Thymus (tissue), 11 donors: ENCODE results near the gene CALM1. TPM values are rescaled to one million over a fixed set of nuclear protein-coding genes. Genes with fewer than 3 reads are reported as not detected.
A peak's percentile ranks its signal among the peaks of the same experiment; 100 is the strongest.

Source experiments
- DNase-seq, 9 donors: peaks; one replicate each; pipeline ENCODE4 v3.0.0-alpha.2; 2013; ENCODE audit warnings: low spot score in 9 of 9, low read depth in 6 of 9, missing footprints in 1 of 9
- H3K27ac ChIP-seq, 2 donors: one replicate each; pipeline ENCODE4 v1.5.1; 2013; ENCODE audit warnings: control low read depth in 1 of 2, low read depth in 1 of 2, low read length in 1 of 2, mild to moderate bottlenecking in 1 of 2, moderate library complexity in 1 of 2
- H3K27me3 ChIP-seq, 2 donors: one replicate each; pipeline ENCODE4 v1.5.1; 2013; ENCODE audit warnings: low read length in 1 of 2; ENCODE audit not compliant: control insufficient read depth in 2 of 2, insufficient read depth in 1 of 2
- H3K36me3 ChIP-seq, 2 donors: one replicate each; pipeline ENCODE4 v1.5.1; 2013; ENCODE audit warnings: low read length in 1 of 2, mild to moderate bottlenecking in 1 of 2, moderate library complexity in 1 of 2; ENCODE audit not compliant: control insufficient read depth in 2 of 2, insufficient read depth in 2 of 2
- H3K4me1 ChIP-seq, 2 donors: one replicate each; pipeline ENCODE4 v1.5.1; 2013; ENCODE audit warnings: low read length in 2 of 2; ENCODE audit not compliant: control insufficient read depth in 2 of 2, insufficient read depth in 2 of 2
- H3K4me3 ChIP-seq, 2 donors: one replicate each; pipeline ENCODE4 v1.5.1; 2013; ENCODE audit warnings: low read length in 2 of 2, control low read depth in 1 of 2, mild to moderate bottlenecking in 1 of 2
- H3K9me3 ChIP-seq, 2 donors: one replicate each; pipeline ENCODE4 v1.5.1; 2013; ENCODE audit warnings: low read length in 1 of 2, mild to moderate bottlenecking in 1 of 2; ENCODE audit not compliant: control insufficient read depth in 2 of 2, insufficient read depth in 1 of 2
- WGBS: extraction: QIAGEN DNeasy Blood & Tissue Kit; methylation state at CpG from one replicate; pipeline ENCODE4 v1.1.7; 2013; 5-methylcytosine and 5-hydroxymethylcytosine counted together
- polyA plus RNA-seq: library from polyadenylated mRNA; stranded (reverse); fragments of 200-250 nt; gene quantifications from one replicate; pipeline ENCODE4 v1.2.3, GENCODE V29; 2013
- total RNA-seq: library from RNA; stranded (reverse); fragments of 120-200 nt; gene quantifications from one replicate; pipeline ENCODE4 v1.2.4, GENCODE V29; 2013
- donor health status: healthy.

Gene CALM1
- total and polyA plus RNA-seq, 2 donors: 247 to 302 TPM

DNA sequence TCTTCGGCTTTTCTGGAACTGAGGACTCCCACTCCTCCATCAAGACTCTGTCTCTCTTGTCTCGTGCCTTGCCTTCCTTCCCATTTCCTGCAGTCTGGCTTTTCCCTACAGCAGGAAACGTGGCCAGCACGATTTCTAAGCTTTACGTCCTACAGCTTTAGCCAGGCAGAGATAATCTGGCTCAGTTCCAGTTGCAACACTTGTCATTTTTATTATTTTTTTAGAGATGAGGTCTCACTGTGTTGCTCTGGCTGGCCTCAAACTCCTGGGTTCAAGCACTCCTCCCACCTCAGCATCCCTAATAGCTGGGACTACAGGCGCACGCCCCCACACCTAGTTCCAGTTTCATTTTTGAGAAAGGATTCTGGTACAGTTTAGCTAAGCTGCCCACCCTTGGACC is 19.9 kb downstream of the CALM1 start:
- Histone ChIP-seq H3K9me3 (no peaks in the 10 kb centered on the region), H3K36me3 (no peaks in the 10 kb centered on the region)

DNA sequence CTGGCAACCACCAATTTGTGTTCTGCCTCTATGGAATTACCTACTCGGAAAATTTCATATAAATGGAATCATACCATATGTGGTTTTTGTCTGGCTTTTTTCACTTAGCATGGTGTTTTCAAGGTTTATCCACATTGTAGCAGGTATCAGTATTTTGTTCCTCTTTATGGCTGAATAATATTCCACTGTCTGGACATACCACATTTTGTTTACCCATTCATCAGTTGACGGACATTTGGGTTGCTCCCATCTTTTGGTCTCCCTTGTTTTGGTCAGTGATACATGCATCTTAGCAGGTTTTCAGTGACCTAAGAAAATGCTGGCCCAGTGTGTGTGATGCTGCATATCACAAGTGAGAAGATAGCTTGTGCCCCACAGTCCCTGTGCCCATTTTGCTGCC is 21.2 kb downstream of the CALM1 start:
- no peak for DNase-seq

More for the DNA sequence above, 19.9 kb downstream of the CALM1 start:
- Histone ChIP-seq H3K4me1 (peaks cover 0 to 5% of the 10 kb centered on the region in 2 donors), H3K27me3 (no peaks in the 10 kb centered on the region), H3K4me3 (no peak overlapping the region), H3K27ac (no peak overlapping the region)
- 55% methylated on average over 7 of the region's 7 CpGs for WGBS
- DNase-seq: no peak

DNA sequence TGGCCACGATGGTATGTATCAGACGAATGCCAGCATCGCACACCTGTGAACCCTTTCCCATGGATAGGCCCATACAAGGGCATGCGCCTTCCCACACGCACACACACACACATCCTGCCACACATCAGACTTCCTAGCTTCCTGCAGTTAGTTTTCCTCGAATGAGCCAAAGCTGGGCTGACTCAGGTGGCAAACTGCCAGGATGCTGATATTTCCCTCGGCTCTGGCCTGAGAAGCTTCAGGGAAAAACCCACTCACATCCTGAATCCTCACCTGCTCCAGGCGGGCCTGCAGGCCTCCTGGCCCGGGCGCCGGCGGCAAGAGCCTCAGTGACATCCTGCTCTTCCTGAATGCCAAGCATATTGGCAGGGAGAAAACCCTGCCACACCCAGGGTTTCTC is 22.4 kb downstream of the CALM1 start:
- DNase-seq: peak in 1 of 9 donors; percentile 31
- H3K4me1 ChIP-seq: peaks cover 0 to 5% of the 10 kb centered on the region in 2 donors
- H3K9me3 ChIP-seq: no peaks in the 10 kb centered on the region
- no peaks in the 10 kb centered on the region for H3K36me3 ChIP-seq
- 83% methylated on average over 12 of the region's 12 CpGs for WGBS
- H3K27ac ChIP-seq: no peak overlapping the region
- no peak overlapping the region for H3K4me3 ChIP-seq
- no peaks in the 10 kb centered on the region for H3K27me3 ChIP-seq

More for the DNA sequence above, 21.2 kb downstream of the CALM1 start:
- Histone ChIP-seq H3K27me3 (no peaks in the 10 kb centered on the region), H3K4me1 (peaks cover 0 to 5% of the 10 kb centered on the region in 2 donors), H3K9me3 (no peaks in the 10 kb centered on the region), H3K36me3 (no peaks in the 10 kb centered on the region), H3K4me3 (no peak overlapping the region), H3K27ac (no peak overlapping the region)
- WGBS: over 99% methylated on average over 2 of the region's 2 CpGs

DNA sequence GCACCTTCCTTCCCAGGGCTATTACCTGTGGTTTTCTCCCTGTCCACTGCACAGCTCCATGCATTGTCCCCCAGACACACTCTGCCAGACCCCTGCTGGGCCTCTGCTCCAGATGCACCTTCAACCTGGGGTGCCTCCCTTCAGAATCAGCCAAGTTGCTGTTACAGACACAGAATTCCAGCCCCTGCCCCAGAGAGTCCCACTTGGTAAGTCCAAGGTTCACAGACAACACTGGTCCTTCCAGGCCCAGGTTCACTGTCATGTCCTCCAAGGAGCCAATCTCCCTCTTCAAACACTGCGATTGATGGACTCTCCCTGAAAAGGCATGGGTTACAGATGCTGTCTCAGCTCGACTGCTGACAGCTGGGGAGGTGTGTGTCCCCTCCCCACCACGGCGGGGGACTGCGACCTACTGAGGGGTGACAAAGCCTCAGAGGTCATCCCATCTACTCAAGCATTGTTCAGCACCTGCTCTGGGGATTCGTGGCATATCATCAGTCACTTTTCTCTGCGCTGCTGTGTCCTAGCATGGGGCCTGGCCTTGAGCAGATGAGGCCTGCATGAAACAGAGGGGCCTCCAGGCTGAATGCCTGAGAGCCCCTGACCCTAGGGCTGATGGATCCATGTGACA is 24.3 kb downstream of the CALM1 start:
- no peak overlapping the region for H3K27ac ChIP-seq
- peaks cover 0 to 5% of the 10 kb centered on the region in 2 donors for H3K4me1 ChIP-seq
- no peaks in the 10 kb centered on the region for H3K27me3 ChIP-seq
- no peak overlapping the region for H3K4me3 ChIP-seq
- no peaks in the 10 kb centered on the region for H3K36me3 ChIP-seq
- WGBS: 97% methylated on average over 7 of the region's 7 CpGs
- no peaks in the 10 kb centered on the region for H3K9me3 ChIP-seq
- no peak for DNase-seq

DNA sequence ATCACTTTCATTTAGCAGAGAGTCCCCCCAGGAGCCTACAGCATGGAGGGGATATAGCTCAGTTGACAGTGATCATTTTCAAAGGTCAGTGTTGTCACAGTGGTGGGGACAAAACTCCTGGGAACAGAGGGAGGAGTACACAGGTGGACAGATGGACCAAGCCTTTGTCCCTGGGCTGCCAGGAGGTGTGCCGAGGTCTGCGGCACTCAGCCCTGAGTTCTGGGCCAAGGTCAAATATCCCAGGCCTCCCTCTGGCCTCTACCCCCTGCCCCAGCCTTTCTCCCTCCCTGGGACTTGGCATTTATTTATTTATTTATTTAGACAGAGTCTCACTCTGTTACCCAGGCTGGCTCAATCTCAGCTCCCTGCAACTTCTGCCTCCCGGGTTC is 24.8 kb downstream of the CALM1 start:
- DNase-seq: no peak
- Histone ChIP-seq H3K27ac (no peak overlapping the region), H3K4me3 (no peak overlapping the region), H3K4me1 (peaks cover 0 to 5% of the 10 kb centered on the region in 2 donors), H3K27me3 (no peaks in the 10 kb centered on the region), H3K9me3 (no peaks in the 10 kb centered on the region), H3K36me3 (no peaks in the 10 kb centered on the region)
- 97% methylated on average over 3 of the region's 3 CpGs for WGBS

DNA sequence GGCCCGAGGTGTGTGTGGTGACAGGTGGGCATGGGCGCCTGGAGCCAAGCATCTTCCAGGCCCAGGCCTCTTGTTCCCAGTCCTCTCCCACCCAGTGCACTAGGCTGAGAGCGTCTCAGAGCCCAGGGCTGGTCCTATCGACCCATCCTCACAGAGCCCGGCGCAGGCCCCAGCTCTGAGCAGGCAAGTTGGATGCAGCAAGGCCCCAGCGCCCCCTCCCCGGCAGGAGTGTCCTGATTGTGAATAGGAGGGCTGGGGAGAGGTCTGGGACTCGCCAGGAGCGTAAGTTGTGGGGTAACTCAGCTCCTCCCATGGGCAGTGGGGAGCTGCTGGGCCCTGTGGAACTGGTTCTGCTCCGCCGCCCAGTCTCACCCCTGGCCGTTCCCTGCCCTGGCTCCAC is 26.3 kb downstream of the CALM1 start:
- 97% methylated on average over 13 of the region's 13 CpGs for WGBS
- no peak overlapping the region for H3K27ac ChIP-seq
- H3K4me1 ChIP-seq: peaks cover 0 to 5% of the 10 kb centered on the region in 2 donors
- H3K9me3 ChIP-seq: no peaks in the 10 kb centered on the region
- H3K27me3 ChIP-seq: no peaks in the 10 kb centered on the region
- no peak overlapping the region for H3K4me3 ChIP-seq
- no peak for DNase-seq
- no peaks in the 10 kb centered on the region for H3K36me3 ChIP-seq

DNA sequence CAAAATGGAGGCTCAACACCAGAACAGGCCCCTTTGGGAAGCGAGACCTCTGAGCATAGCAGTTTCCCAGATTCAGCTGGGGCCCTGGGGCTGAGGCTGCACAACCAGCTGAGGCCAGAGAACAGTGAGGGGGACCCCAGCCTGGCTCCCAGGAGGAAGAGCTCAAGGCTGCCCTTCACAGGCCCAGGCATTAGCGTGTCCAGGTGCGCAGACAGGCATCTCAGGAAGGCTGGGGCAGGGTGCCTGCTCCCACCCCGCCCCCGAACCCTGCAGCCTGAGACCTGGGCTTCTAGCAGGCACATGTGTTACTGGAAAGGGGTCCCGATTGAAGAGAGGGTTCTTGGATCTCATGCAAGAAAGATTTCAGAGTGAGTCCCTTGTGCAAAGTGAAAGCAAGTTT is 27.2 kb downstream of the CALM1 start:
- DNase-seq: no peak
- WGBS: 98% methylated on average over 6 of the region's 6 CpGs
- Histone ChIP-seq H3K9me3 (no peaks in the 10 kb centered on the region), H3K4me3 (no peak overlapping the region), H3K4me1 (peaks cover 0 to 4% of the 10 kb centered on the region in 2 donors), H3K36me3 (no peaks in the 10 kb centered on the region), H3K27me3 (no peaks in the 10 kb centered on the region), H3K27ac (no peak overlapping the region)

DNA sequence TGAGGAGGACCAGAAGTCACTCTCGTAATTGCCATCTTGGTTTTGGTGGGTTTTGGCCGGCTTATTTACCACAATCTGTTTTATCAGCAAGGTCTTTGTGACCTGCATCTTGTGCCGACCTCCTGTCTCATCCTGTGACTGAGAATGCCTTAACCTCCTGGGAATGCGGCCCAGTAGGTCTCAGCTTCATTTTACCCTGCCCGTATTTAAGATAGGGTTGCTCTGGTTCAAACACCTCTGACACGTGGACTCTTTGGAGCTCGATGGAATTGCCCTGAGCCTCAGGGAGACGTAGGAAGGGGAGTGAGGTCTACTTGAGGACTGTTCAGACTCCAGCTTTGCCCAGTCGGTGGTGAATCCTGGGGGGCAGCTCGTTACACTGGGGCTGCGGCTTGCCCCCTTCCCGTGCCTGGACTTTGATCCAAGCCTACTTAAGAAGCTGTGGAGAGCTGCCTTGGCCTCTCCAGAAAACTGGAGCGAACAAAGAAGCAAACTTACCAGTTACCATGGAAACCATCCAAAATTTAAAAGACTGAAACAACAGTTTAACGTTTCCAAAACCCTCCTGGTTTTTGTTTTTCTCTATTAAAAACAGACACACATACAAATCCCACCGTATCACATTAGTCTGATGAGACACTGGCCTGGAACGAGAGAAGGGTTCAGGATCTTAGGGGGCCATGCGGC is 28.0 kb downstream of the CALM1 start:
- no peaks in the 10 kb centered on the region for H3K36me3 ChIP-seq
- H3K4me1 ChIP-seq: no peaks in the 10 kb centered on the region
- no peaks in the 10 kb centered on the region for H3K27me3 ChIP-seq
- no peak overlapping the region for H3K4me3 ChIP-seq
- no peaks in the 10 kb centered on the region for H3K9me3 ChIP-seq
- H3K27ac ChIP-seq: no peak overlapping the region
- 96% methylated on average over 17 of the region's 17 CpGs for WGBS
- no peak for DNase-seq

DNA sequence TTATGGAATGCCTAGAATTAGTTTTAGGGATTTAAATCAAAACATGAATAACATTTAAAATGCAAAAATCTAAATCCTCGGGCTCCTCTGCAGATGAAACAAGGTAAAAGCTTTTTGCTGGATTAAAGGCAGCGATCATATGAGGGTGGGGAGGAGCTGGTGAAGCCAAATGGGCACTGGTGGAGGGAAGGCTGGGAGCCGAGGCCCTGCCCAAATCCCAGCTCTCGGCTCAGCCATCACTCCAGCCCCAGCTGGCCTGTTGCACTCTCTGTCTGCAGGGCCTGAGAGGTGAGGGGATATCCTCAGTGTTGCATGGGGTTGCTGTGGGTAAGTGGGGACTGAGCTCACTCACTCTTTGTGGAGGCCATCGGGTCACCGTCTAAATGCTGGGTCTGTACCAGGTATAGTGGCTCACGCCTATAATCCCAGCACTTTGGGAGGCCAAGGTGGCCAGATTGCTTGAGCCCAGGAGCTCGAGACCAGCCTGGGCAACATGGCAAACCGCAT is 28.6 kb downstream of the CALM1 start:
- H3K27me3 ChIP-seq: no peaks in the 10 kb centered on the region
- H3K36me3 ChIP-seq: no peaks in the 10 kb centered on the region
- no peaks in the 10 kb centered on the region for H3K9me3 ChIP-seq
- WGBS: 97% methylated on average over 9 of the region's 9 CpGs
- no peak for DNase-seq
- no peaks in the 10 kb centered on the region for H3K4me1 ChIP-seq
- no peak overlapping the region for H3K4me3 ChIP-seq
- H3K27ac ChIP-seq: no peak overlapping the region
